Vagina (tissue), 2 donors: ENCODE results near the gene MCRS1.

ENCODE experiments used
- POLR2A ChIP-seq, 2 donors: fragments of 450-650 bp; IDR thresholded peaks; one replicate each; pipeline ENCODE4 v1.6.1; 2017; ENCODE audit warnings: antibody characterized with exemption in 2 of 2, mild to moderate bottlenecking in 2 of 2, moderate library complexity in 2 of 2
- TF ChIP-seq, protein P1 (sequence below), 3 experiments: fragments of 450-650 bp in 2 of 3; fragments of 200-600 bp in 1 of 3; sonication (generic) in 1 of 3; IDR thresholded peaks; one replicate each; pipeline ENCODE4 v1.5.1; 2017 to 2019; ENCODE audit warnings: antibody characterized with exemption in 3 of 3, mild to moderate bottlenecking in 2 of 3, moderate library complexity in 2 of 3

DNA sequence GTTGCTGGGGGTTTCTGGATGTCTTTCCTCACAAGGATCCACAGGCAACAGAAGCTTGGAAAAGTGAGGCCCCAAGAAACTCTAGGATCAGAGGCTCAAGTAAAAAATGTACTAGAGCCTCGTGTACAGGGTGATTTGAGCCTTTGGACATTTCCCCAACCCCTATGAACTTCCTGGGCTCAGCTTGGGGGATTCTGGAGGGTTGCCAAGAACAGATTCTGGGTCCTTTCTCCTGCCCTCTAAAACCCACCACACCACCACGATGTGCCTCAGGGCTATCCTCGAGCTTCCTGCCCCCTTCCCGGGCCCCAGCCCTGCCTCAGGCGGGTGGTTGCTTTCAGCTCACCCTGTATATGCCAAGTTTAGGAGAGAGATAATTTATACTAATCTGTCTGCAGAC lies 36.9 kb upstream of the MCRS1 start:
- TF ChIP-seq, protein P1, sequence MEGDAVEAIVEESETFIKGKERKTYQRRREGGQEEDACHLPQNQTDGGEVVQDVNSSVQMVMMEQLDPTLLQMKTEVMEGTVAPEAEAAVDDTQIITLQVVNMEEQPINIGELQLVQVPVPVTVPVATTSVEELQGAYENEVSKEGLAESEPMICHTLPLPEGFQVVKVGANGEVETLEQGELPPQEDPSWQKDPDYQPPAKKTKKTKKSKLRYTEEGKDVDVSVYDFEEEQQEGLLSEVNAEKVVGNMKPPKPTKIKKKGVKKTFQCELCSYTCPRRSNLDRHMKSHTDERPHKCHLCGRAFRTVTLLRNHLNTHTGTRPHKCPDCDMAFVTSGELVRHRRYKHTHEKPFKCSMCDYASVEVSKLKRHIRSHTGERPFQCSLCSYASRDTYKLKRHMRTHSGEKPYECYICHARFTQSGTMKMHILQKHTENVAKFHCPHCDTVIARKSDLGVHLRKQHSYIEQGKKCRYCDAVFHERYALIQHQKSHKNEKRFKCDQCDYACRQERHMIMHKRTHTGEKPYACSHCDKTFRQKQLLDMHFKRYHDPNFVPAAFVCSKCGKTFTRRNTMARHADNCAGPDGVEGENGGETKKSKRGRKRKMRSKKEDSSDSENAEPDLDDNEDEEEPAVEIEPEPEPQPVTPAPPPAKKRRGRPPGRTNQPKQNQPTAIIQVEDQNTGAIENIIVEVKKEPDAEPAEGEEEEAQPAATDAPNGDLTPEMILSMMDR (IDR thresholded peaks at IDR 0.05) = no peak
- TF ChIP-seq POLR2A (IDR thresholded peaks at IDR 0.05) = no peak
